DND-41 (cell line): ENCODE data around the gene FAM174C.

ENCODE experiments used
- ATAC-seq: fragments of 200-7000 bp; cut with Tn5 transposase; 3 replicates; pipeline ENCODE4 v1.9.1; 2021; ENCODE audit warnings: low read depth; ENCODE audit not compliant: insufficient read depth
- DNase-seq: peaks from one replicate; pipeline ENCODE4 v3.0.0-alpha.2; 2020
- H2AFZ ChIP-seq: 2 replicates; pipeline ENCODE4 v1.6.0; 2012; ENCODE audit warnings: low read depth, low read length
- H3K27ac ChIP-seq: 2 replicates; pipeline ENCODE4 v1.5.1; 2012; ENCODE audit warnings: low read length, inconsistent platforms
- H3K27me3 ChIP-seq: fragments of 200-600 bp; sonication (generic); 2 replicates; pipeline ENCODE4 v1.6.0; 2012; ENCODE audit warnings: low read length, mild to moderate bottlenecking, inconsistent platforms; ENCODE audit not compliant: insufficient read depth, poor library complexity
- H3K36me3 ChIP-seq: 2 replicates; pipeline ENCODE4 v1.5.1; 2012; ENCODE audit warnings: low read length, inconsistent platforms; ENCODE audit not compliant: insufficient read depth
- H3K4me1 ChIP-seq: 2 replicates; pipeline ENCODE4 v1.5.1; 2012; ENCODE audit warnings: mild to moderate bottlenecking, low read length; ENCODE audit not compliant: insufficient read depth
- H3K4me2 ChIP-seq: 2 replicates; pipeline ENCODE4 v1.6.0; 2012; ENCODE audit warnings: mild to moderate bottlenecking, moderate library complexity, low read length, inconsistent platforms; ENCODE audit not compliant: insufficient read depth
- H3K4me3 ChIP-seq, 2 experiments: fragments of 200-600 bp in 1 of 2; shearing (Covaris generic) in 1 of 2; 2 replicates each; pipeline ENCODE4 v1.5.1; 2012 to 2016; ENCODE audit warnings: inconsistent platforms in 2 of 2, low read length in 2 of 2, mild to moderate bottlenecking in 2 of 2, low read depth in 1 of 2, moderate library complexity in 1 of 2
- H3K79me2 ChIP-seq: 2 replicates; pipeline ENCODE4 v1.6.0; 2012; ENCODE audit warnings: low read length, inconsistent platforms; ENCODE audit not compliant: insufficient read depth
- H3K9ac ChIP-seq: 2 replicates; pipeline ENCODE4 v1.6.0; 2012; ENCODE audit warnings: low read depth, mild to moderate bottlenecking, inconsistent platforms, low read length, moderate library complexity
- H3K9me3 ChIP-seq: 2 replicates; pipeline ENCODE4 v1.5.1; 2012; ENCODE audit warnings: low read length, moderate library complexity, mild to moderate bottlenecking, inconsistent platforms; ENCODE audit not compliant: insufficient read depth, severe bottlenecking
- H4K20me1 ChIP-seq: 2 replicates; pipeline ENCODE4 v1.6.0; 2012; ENCODE audit warnings: low read length; ENCODE audit not compliant: insufficient read depth
- EZH2 ChIP-seq: IDR thresholded peaks from 3 replicates; pipeline ENCODE4 v1.6.1; 2012; ENCODE audit warnings: borderline replicate concordance, low read depth, mild to moderate bottlenecking, moderate library complexity, low read length, inconsistent platforms; ENCODE audit not compliant: severe bottlenecking
- TF ChIP-seq, protein P1 (sequence below): IDR thresholded peaks from 2 replicates; pipeline ENCODE4 v1.5.1; 2012; ENCODE audit warnings: borderline replicate concordance, low read length, moderate library complexity, mild to moderate bottlenecking; ENCODE audit not compliant: poor library complexity, severe bottlenecking; ENCODE audit errors: extremely low read depth

Gene FAM174C

GRCh38 chr19:1265615-1266128, 9.7 kb upstream of the FAM174C start:
- Histone ChIP-seq H2AFZ (no peak overlapping the region), H3K9ac (no peak overlapping the region), H3K9me3 (no peaks in the 10 kb centered on the region), H3K27ac (no peak overlapping the region), H4K20me1 (peaks cover 11% of the 10 kb centered on the region), H3K4me2 (no peak overlapping the region), H3K36me3 (peaks cover 12% of the 10 kb centered on the region), H3K4me3 (no peak overlapping the region), H3K79me2 (peaks cover 17% of the 10 kb centered on the region), H3K4me1 (peaks cover 47% of the 10 kb centered on the region), H3K27me3 (peaks cover 4% of the 10 kb centered on the region)
- no peak for ATAC-seq
- no peak for DNase-seq
- TF ChIP-seq, protein P1, sequence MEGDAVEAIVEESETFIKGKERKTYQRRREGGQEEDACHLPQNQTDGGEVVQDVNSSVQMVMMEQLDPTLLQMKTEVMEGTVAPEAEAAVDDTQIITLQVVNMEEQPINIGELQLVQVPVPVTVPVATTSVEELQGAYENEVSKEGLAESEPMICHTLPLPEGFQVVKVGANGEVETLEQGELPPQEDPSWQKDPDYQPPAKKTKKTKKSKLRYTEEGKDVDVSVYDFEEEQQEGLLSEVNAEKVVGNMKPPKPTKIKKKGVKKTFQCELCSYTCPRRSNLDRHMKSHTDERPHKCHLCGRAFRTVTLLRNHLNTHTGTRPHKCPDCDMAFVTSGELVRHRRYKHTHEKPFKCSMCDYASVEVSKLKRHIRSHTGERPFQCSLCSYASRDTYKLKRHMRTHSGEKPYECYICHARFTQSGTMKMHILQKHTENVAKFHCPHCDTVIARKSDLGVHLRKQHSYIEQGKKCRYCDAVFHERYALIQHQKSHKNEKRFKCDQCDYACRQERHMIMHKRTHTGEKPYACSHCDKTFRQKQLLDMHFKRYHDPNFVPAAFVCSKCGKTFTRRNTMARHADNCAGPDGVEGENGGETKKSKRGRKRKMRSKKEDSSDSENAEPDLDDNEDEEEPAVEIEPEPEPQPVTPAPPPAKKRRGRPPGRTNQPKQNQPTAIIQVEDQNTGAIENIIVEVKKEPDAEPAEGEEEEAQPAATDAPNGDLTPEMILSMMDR = no peak
- no peak for TF ChIP-seq EZH2

- Histone ChIP-seq H3K4me2 (peak overlapping the region; percentile 72), H4K20me1 (peaks cover 18% of the 10 kb centered on the region), H2AFZ (peak overlapping the region; percentile 49; the same call in 1 of the 2 replicates), H3K4me1 (peaks cover 50% of the 10 kb centered on the region), H3K27ac (no peak overlapping the region), H3K4me3 (peak overlapping the region in 1 of 2 experiments; percentile 51; a peak in 2 of 4 replicates), H3K27me3 (peaks cover 4% of the 10 kb centered on the region), H3K36me3 (peaks cover 18% of the 10 kb centered on the region), H3K79me2 (peaks cover 22% of the 10 kb centered on the region), H3K9ac (peak overlapping the region; percentile 52), H3K9me3 (no peaks in the 10 kb centered on the region)
- TF ChIP-seq EZH2 = no peak
- TF ChIP-seq, protein P1 = no peak
- DNase-seq = peak; percentile 54
- ATAC-seq = no peak
Observed at GRCh38 chr19:1266129-1266915, 9.0 kb upstream of the FAM174C start.

DNA sequence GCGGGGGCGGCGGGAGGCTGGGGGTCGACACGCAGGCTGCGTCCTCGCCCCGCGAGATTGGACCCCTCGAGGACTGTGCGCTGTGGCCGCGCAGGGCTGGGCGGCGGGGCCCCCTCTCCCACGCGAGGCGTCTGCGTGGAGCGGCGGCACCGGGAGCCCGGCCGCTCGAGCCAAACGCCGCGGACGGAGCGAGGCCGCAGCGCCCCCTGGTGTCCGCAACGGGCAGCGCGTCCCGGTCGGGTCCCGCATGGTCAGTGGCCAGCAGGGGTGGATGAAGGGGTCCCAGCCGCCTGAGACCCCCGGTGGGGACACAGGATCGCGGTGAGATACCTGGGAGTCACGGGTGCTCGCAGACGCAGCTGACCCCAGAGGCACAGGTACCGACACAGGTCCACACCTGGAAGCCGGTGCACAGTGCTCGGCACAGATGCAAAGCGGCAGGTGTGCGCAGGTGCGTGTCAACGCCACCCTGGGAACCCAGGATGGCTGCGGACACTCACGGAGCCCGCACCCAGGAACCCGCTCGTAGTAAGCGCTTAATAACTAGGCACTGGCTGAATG, 8.3 kb upstream of the FAM174C start:
- no peak overlapping the region for H3K27ac ChIP-seq
- H3K9ac ChIP-seq = peak overlapping the region; percentile 52
- DNase-seq (peak; percentile 55), ATAC-seq (no peak)
- peaks cover 28% of the 10 kb centered on the region for H3K79me2 ChIP-seq
- peaks cover 50% of the 10 kb centered on the region for H3K4me1 ChIP-seq
- no peaks in the 10 kb centered on the region for H3K9me3 ChIP-seq
- H3K4me2 ChIP-seq = peak overlapping the region; percentile 72
- peaks cover 25% of the 10 kb centered on the region for H3K36me3 ChIP-seq
- H4K20me1 ChIP-seq = peaks cover 25% of the 10 kb centered on the region
- TF ChIP-seq EZH2 = no peak
- TF ChIP-seq, protein P1 = peak; percentile 93
- peaks cover 4% of the 10 kb centered on the region for H3K27me3 ChIP-seq
- peak overlapping the region in 1 of 2 experiments; percentile 51; a peak in 2 of 4 replicates for H3K4me3 ChIP-seq
- peak overlapping the region; percentile 49; the same call in 1 of the 2 replicates for H2AFZ ChIP-seq
